ENCODE measurements around the gene EPAS1. TPM values are rescaled to one million over a fixed set of nuclear protein-coding genes. Genes with fewer than 3 reads are reported as not detected.

EPAS1 gene
- total and polyA plus RNA-seq, 2 of the 13 experiments (the other 11 are each of a cell fraction or from before 2014, with no cell fraction given), result 47.1 to 182 TPM

DNA sequence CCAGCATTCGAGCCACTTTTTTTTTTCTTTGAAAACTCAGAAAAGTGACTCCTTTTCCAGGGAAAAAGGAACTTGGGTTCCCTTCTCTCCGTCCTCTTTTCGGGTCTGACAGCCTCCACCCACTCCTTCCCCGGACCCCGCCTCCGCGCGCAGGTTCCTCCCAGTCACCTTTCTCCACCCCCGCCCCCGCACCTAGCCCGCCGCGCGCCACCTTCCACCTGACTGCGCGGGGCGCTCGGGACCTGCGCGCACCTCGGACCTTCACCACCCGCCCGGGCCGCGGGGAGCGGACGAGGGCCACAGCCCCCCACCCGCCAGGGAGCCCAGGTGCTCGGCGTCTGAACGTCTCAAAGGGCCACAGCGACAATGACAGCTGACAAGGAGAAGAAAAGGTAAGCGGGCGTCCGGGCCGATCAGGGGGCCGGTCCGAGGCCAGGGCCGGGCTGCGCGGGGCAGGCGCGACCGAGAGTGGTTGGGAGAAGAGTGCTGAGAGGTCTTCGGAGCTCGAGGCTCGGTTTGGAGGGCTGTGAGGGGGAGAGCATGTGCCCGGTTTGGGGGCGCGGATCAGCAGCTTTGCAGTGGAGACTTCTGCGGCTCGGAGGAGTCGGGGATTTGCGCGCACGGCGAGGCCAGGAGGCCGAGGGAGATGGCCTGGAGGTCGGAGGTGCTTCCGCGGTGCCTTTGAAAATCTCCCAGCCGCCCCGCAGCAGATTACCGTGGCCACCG lies 502 bp downstream of the EPAS1 start (continued):
- TF ChIP-seq, protein P1, sequence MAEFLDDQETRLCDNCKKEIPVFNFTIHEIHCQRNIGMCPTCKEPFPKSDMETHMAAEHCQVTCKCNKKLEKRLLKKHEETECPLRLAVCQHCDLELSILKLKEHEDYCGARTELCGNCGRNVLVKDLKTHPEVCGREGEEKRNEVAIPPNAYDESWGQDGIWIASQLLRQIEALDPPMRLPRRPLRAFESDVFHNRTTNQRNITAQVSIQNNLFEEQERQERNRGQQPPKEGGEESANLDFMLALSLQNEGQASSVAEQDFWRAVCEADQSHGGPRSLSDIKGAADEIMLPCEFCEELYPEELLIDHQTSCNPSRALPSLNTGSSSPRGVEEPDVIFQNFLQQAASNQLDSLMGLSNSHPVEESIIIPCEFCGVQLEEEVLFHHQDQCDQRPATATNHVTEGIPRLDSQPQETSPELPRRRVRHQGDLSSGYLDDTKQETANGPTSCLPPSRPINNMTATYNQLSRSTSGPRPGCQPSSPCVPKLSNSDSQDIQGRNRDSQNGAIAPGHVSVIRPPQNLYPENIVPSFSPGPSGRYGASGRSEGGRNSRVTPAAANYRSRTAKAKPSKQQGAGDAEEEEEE (CRISPR knock-in tag; IDR thresholded peaks at IDR 0.05; ENCODE audit: borderline replicate concordance), result no peak
- TF ChIP-seq, protein P2, sequence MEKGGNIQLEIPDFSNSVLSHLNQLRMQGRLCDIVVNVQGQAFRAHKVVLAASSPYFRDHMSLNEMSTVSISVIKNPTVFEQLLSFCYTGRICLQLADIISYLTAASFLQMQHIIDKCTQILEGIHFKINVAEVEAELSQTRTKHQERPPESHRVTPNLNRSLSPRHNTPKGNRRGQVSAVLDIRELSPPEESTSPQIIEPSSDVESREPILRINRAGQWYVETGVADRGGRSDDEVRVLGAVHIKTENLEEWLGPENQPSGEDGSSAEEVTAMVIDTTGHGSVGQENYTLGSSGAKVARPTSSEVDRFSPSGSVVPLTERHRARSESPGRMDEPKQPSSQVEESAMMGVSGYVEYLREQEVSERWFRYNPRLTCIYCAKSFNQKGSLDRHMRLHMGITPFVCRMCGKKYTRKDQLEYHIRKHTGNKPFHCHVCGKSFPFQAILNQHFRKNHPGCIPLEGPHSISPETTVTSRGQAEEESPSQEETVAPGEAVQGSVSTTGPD (CRISPR knock-in tag; IDR thresholded peaks at IDR 0.05), result no peak
- no peak for TF ChIP-seq ZNF570 (CRISPR knock-in tag; IDR thresholded peaks at IDR 0.05; ENCODE audit: borderline replicate concordance)
- peak; percentile 44; the same call in 1 of the 2 replicates for TF ChIP-seq ZNF264 (CRISPR knock-in tag; IDR thresholded peaks at IDR 0.05)
- TF ChIP-seq, protein P3, sequence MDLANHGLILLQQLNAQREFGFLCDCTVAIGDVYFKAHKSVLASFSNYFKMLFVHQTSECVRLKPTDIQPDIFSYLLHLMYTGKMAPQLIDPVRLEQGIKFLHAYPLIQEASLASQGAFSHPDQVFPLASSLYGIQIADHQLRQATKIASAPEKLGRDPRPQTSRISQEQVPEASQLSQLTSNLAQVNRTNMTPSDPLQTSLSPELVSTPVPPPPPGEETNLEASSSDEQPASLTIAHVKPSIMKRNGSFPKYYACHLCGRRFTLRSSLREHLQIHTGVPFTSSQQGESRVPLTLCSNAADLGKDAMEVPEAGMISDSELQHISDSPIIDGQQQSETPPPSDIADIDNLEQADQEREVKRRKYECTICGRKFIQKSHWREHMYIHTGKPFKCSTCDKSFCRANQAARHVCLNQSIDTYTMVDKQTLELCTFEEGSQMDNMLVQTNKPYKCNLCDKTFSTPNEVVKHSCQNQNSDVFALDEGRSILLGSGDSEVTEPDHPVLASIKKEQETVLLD (CRISPR knock-in tag; IDR thresholded peaks at IDR 0.05; ENCODE audit: low read depth), result peak; percentile 40; the same call in 1 of the 2 replicates
- peak; percentile 93 for TF ChIP-seq SAP130 (CRISPR knock-in tag; IDR thresholded peaks at IDR 0.05; ENCODE audit: low read depth)
- TF ChIP-seq, protein P4, sequence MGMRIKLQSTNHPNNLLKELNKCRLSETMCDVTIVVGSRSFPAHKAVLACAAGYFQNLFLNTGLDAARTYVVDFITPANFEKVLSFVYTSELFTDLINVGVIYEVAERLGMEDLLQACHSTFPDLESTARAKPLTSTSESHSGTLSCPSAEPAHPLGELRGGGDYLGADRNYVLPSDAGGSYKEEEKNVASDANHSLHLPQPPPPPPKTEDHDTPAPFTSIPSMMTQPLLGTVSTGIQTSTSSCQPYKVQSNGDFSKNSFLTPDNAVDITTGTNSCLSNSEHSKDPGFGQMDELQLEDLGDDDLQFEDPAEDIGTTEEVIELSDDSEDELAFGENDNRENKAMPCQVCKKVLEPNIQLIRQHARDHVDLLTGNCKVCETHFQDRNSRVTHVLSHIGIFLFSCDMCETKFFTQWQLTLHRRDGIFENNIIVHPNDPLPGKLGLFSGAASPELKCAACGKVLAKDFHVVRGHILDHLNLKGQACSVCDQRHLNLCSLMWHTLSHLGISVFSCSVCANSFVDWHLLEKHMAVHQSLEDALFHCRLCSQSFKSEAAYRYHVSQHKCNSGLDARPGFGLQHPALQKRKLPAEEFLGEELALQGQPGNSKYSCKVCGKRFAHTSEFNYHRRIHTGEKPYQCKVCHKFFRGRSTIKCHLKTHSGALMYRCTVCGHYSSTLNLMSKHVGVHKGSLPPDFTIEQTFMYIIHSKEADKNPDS (CRISPR knock-in tag; IDR thresholded peaks at IDR 0.05), result 0 out of 2 replicates have a peak, but pooled peaks have one; percentile 48
- TF ChIP-seq, protein P5, sequence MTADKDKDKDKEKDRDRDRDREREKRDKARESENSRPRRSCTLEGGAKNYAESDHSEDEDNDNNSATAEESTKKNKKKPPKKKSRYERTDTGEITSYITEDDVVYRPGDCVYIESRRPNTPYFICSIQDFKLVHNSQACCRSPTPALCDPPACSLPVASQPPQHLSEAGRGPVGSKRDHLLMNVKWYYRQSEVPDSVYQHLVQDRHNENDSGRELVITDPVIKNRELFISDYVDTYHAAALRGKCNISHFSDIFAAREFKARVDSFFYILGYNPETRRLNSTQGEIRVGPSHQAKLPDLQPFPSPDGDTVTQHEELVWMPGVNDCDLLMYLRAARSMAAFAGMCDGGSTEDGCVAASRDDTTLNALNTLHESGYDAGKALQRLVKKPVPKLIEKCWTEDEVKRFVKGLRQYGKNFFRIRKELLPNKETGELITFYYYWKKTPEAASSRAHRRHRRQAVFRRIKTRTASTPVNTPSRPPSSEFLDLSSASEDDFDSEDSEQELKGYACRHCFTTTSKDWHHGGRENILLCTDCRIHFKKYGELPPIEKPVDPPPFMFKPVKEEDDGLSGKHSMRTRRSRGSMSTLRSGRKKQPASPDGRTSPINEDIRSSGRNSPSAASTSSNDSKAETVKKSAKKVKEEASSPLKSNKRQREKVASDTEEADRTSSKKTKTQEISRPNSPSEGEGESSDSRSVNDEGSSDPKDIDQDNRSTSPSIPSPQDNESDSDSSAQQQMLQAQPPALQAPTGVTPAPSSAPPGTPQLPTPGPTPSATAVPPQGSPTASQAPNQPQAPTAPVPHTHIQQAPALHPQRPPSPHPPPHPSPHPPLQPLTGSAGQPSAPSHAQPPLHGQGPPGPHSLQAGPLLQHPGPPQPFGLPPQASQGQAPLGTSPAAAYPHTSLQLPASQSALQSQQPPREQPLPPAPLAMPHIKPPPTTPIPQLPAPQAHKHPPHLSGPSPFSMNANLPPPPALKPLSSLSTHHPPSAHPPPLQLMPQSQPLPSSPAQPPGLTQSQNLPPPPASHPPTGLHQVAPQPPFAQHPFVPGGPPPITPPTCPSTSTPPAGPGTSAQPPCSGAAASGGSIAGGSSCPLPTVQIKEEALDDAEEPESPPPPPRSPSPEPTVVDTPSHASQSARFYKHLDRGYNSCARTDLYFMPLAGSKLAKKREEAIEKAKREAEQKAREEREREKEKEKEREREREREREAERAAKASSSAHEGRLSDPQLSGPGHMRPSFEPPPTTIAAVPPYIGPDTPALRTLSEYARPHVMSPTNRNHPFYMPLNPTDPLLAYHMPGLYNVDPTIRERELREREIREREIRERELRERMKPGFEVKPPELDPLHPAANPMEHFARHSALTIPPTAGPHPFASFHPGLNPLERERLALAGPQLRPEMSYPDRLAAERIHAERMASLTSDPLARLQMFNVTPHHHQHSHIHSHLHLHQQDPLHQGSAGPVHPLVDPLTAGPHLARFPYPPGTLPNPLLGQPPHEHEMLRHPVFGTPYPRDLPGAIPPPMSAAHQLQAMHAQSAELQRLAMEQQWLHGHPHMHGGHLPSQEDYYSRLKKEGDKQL (CRISPR knock-in tag; IDR thresholded peaks at IDR 0.05; ENCODE audit: low read depth), result 0 out of 2 replicates have a peak, but pooled peaks have one; percentile 37
- TF ChIP-seq NFRKB (IDR thresholded peaks at IDR 0.05), result no peak
- TF ChIP-seq, protein P6, sequence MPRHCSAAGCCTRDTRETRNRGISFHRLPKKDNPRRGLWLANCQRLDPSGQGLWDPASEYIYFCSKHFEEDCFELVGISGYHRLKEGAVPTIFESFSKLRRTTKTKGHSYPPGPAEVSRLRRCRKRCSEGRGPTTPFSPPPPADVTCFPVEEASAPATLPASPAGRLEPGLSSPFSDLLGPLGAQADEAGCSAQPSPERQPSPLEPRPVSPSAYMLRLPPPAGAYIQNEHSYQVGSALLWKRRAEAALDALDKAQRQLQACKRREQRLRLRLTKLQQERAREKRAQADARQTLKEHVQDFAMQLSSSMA (CRISPR knock-in tag; IDR thresholded peaks at IDR 0.05), result peak; percentile 84; the same call in 1 of the 2 replicates
- TF ChIP-seq, protein P7, sequence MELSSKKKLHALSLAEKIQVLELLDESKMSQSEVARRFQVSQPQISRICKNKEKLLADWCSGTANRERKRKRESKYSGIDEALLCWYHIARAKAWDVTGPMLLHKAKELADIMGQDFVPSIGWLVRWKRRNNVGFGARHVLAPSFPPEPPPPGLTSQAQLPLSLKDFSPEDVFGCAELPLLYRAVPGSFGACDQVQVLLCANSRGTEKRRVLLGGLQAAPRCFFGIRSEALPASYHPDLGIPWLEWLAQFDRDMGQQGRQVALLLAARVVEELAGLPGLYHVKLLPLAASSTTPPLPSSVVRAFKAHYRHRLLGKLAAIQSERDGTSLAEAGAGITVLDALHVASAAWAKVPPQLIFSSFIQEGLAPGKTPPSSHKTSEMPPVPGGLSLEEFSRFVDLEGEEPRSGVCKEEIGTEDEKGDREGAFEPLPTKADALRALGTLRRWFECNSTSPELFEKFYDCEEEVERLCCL (CRISPR knock-in tag; IDR thresholded peaks at IDR 0.05; ENCODE audit: borderline replicate concordance), result no peak
